ENCODE measurements around the gene CAV3.

DNA sequence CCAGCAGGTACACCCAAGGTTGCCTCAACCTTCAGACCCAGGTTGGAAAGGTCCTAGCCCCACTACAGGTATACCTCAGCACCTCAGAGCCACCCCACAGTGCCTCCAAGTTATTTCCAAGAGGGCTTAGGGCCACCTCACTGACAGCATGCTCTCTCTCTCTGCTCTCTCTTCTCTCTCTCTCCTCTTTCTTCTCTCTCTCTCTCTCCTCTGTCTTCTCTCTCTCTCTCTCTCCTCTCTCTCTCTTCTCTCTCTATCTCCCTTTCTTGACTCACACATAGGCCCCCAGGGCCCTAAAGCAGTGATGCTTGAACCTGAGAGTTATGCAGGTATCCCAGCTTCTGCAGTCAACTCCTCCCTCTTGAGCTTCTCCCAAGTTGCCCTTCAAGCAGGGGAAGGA, 4.2 kb downstream of the CAV3 start:
- TF ChIP-seq TAF1 (IDR thresholded peaks at IDR 0.05; ENCODE audit: borderline replicate concordance, low read depth, low read length), result no peak
- no peak for TF ChIP-seq POLR2A (IDR thresholded peaks at IDR 0.05; ENCODE audit: low read depth, low read length)

All from GM12892 (cell line).